ENCODE results near the gene NDFIP2. TPM values are rescaled to one million over a fixed set of nuclear protein-coding genes. Genes with fewer than 3 reads are reported as not detected.

Gene NDFIP2
- total RNA-seq, 1 experiment from 2014 or later: 51.2 TPM

DNA sequence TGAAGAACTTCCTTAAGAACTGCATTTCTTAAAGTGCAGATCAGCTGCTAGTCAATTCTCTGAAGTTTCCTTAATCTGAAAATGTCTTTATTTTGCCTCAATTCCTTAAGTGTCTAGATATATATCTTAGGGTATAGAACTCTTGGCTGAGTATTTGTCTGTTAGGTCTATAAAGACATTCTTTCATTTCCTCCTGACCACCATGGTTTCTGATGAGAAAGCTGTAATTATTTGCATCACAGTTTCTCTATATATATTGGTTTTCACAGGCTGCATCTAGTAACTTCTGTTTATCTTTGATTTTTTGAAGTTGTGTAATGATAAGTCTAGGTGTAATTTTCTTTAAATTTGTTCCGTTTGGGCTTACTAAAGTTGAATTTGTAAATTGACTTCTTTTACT is 15.2 kb downstream of the NDFIP2 start:
- no peak for DNase-seq (ENCODE audit: low read depth)

GRCh38 chr13:79497064-79497463 is 16.1 kb downstream of the NDFIP2 start:
- DNase-seq (ENCODE audit: low read depth): no peak

DNA sequence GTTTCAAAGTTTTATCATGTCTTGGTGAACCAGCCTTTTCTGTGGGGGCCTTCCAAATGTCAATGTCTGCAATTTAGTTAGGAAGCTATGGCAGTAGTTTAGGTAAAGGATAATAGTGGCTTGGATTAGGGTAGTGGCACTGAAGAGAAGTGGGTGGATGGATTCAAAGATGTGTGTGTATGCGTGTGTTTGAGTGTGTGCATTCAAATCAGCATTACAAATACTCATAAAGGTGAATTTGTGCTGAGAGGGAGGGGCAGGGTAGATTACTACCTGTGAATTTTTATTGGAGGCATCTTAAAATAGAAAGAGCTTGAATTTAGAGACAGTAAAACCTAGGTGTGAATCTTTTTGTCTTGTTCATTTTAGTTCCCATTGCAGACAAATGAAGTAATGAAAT is 16.9 kb downstream of the NDFIP2 start:
- DNase-seq (ENCODE audit: low read depth): no peak

DNA sequence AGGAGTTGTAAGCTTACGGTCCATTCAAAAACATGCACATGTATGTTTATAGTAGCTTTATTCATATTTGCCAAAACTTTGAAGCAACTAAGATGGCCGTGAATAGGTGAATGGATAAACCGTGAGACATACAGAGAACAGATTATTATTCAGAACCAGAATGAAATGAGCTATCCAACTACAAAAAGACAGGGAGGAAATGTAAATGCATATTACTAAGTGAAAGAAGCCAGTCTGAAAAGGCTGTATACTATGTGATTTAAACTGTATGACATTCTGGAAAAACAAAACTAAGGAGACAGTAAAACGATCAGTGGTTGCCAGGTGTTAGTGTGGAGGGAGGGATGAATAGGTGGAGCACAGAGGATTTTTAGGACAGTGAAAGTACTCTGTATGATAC is 19.9 kb downstream of the NDFIP2 start:
- no peak for DNase-seq (ENCODE audit: low read depth)

- no peak for DNase-seq (ENCODE audit: low read depth)
Measured at GRCh38 chr13:79501538-79502232, 20.7 kb downstream of the NDFIP2 start.

- DNase-seq (ENCODE audit: low read depth): no peak
Measured at GRCh38 chr13:79502859-79503468, 22.0 kb downstream of the NDFIP2 start.

- no peak for DNase-seq (ENCODE audit: low read depth)
Measured at GRCh38 chr13:79503473-79504017, 22.6 kb downstream of the NDFIP2 start.

DNA sequence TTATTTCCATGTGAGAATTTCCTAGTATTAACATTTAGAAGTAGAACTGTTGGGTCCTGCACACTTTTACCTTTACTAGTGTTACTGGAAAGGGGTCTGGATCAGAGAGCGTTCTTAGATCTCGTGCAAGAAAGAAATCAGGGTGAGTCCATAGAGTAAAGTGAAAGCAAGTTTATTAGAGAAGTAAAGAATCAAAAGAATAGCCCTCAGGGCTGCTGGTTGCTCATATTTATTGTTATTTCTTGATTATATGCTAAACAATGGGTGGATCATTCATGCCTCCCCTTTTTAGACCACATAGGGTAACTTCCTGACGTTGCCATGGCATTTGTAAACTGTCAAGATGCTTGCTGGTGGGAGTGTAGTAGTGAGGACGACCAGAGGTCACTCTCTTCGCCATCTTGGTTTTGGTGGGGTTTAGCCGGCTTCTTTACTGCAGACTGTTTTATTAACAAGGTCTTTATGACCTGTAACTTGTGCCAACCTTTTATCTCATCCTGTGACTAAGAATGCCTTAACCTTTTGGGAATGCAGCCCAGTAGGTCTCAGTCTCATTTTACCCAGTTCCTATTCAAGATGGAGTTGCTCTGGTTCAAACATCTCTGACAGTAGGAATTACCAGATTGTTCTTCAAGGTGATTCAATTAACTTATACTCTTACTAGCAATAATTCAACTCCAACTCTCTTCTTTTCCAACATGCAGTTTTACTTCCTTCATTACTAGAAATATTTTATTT is 27.4 kb downstream of the NDFIP2 start:
- no peak for DNase-seq (ENCODE audit: low read depth)

GRCh38 chr13:79511611-79512010 is 30.7 kb downstream of the NDFIP2 start:
- DNase-seq (ENCODE audit: low read depth): no peak

DNA sequence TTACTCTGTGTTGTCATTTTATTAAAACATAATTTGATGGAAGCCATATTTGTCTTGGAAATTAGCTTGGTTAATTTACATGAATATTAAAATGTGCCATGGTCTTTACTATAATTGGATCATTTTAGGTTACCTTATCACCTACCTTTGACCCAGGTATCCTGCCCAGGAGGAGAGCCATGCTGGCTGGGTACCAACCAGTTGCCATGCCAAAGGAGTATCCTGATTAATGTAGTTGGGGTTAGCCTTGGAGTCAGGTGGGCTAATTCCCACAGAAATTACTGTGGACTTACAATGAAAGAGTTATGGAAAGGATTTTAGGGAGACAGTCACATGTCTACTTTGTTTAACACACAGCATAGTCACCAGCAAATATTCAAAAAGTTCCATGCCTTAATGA is 32.0 kb downstream of the NDFIP2 start:
- DNase-seq (ENCODE audit: low read depth): no peak

- no peak for DNase-seq (ENCODE audit: low read depth)
Measured at GRCh38 chr13:79516595-79516994, 35.6 kb downstream of the NDFIP2 start.

- DNase-seq (ENCODE audit: low read depth): no peak
Measured at GRCh38 chr13:79519255-79519654, 38.3 kb downstream of the NDFIP2 start.

GRCh38 chr13:79522583-79522982 is 41.6 kb downstream of the NDFIP2 start:
- peak; percentile 89 for DNase-seq (ENCODE audit: low read depth)

- DNase-seq (ENCODE audit: low read depth): peak; percentile 49
Measured at GRCh38 chr13:79525064-79525857, 44.3 kb downstream of the NDFIP2 start.

DNA sequence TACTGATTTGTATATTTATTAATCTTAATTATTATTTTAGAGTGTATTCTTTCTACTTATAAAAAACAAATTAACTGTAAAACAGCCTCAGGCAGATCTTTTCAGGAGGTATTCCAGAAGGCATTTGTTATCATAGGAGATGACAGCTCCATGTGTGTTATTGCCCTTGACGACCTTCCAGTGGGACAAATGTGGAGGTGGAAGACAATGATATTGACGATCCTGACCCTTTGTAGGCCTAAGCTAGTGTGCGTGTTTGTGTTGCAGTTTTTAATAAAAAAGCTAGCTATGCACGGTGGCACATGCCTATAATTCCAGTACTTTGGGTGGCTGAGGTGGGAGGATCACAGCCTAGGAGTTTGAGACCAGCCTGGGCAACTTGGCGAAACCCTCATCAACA is 46.7 kb downstream of the NDFIP2 start:
- DNase-seq (ENCODE audit: low read depth): no peak

- no peak for DNase-seq (ENCODE audit: low read depth)
Measured at GRCh38 chr13:79528356-79528755, 47.4 kb downstream of the NDFIP2 start.

DNA sequence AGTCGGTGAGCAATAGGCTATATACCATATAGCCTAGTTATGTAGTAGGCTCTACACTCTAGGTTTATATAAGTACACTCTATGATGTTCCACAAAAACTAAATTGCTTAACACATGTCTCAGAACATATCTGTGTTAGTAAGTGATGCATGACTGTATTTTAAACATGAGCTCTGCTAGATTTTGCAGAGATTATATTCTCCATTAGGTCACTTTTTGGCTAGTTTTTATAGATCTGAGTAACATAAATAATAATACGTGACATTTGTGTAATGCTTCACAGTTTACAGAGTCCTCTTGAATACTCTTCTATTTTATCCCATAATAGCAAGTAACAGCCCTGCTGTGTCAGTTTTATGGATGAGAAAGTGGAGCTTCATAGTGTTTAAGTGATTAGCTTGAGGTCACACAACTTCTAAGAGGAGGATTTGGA is 47.8 kb downstream of the NDFIP2 start:
- DNase-seq (ENCODE audit: low read depth): no peak

- no peak for DNase-seq (ENCODE audit: low read depth)
Measured at GRCh38 chr13:79529817-79530216, 48.9 kb downstream of the NDFIP2 start.

GRCh38 chr13:79530270-79530669 is 49.3 kb downstream of the NDFIP2 start:
- no peak for DNase-seq (ENCODE audit: low read depth)

GRCh38 chr13:79531542-79532254 is 50.7 kb downstream of the NDFIP2 start:
- no peak for DNase-seq (ENCODE audit: low read depth)

DNA sequence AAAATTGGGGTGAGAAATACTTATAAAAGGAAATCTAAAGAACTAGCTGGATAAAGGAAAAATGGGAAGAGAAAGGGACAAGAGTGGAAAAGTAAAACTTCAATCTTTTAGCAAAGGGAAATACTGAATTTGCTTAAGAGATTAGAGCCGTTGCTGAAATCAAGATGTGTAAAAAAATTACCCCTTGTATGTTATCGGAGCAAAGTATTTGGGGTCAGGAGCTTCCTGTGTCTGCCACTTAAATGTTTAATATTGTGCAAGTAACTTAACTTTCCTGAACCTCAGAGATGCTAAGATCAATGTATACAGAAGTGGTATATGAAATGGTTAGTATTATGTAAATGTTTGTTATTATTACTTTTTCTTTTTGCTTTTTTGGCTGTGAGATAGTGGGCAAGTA is 51.6 kb downstream of the NDFIP2 start:
- no peak for DNase-seq (ENCODE audit: low read depth)

Data from RPMI7951 (cell line).